HCT116 (cell line): ENCODE results near the gene GABBR2.

Experiments used
- CTCF ChIP-seq, 3 experiments: fragments of 200-600 bp in 1 of 3; sonication (generic) in 1 of 3; IDR thresholded peaks in 2 of 3; conservative IDR thresholded peaks in 1 of 3; 2 replicates each; pipeline ENCODE4 v1.5.1; 2012 to 2017; ENCODE audit warnings: low read depth in 2 of 3, low read length in 2 of 3, antibody characterized with exemption in 1 of 3, borderline replicate concordance in 1 of 3, control low read depth in 1 of 3, mild to moderate bottlenecking in 1 of 3, mixed read lengths in 1 of 3, mixed run types in 1 of 3, moderate library complexity in 1 of 3; ENCODE audit not compliant: insufficient read depth in 1 of 3
- JUND ChIP-seq: IDR thresholded peaks from 2 replicates; pipeline ENCODE4 v1.6.1; 2012
- POLR2AphosphoS5 ChIP-seq: IDR thresholded peaks from 2 replicates; pipeline ENCODE4 v1.6.1; 2011; ENCODE audit warnings: mild to moderate bottlenecking, low read depth, low read length, moderate library complexity
- YY1 ChIP-seq: IDR thresholded peaks from 2 replicates; pipeline ENCODE4 v1.6.1; 2011; ENCODE audit warnings: low read length, low read depth, moderate library complexity, mild to moderate bottlenecking; ENCODE audit not compliant: insufficient replicate concordance; ENCODE audit errors: extremely low read depth
- ZBTB33 ChIP-seq: IDR thresholded peaks from 2 replicates; pipeline ENCODE4 v1.6.1; 2011; ENCODE audit warnings: mild to moderate bottlenecking, low read length, moderate library complexity; ENCODE audit not compliant: insufficient replicate concordance; ENCODE audit errors: extremely low read depth
- TF ChIP-seq, protein P1 (sequence below): IDR thresholded peaks from 2 replicates; pipeline ENCODE4 v1.6.1; 2012
- TF ChIP-seq, protein P2 (sequence below): IDR thresholded peaks from 2 replicates; pipeline ENCODE4 v1.6.1; 2012; ENCODE audit warnings: low read depth

DNA sequence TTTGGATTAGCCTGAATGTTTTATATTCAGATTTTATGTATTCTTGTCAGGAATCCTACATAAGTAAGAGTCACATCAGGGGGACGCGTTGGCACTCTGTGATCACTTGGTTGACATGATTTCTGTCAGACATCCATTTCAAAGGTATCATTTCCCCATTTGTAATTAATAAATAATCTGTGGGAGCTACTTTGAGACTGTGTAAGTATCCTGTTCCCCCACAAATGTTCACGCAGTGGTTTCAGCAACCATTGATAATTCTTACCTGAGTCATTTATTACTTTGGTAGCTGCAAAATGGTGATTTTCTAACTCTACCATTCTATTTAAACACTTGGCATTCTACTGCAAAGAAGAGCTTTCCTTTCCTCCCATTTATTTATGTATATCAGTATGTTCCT, 396.4 kb downstream of the GABBR2 start:
- TF ChIP-seq, protein P1, sequence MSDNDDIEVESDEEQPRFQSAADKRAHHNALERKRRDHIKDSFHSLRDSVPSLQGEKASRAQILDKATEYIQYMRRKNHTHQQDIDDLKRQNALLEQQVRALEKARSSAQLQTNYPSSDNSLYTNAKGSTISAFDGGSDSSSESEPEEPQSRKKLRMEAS, result no peak
- no peak for TF ChIP-seq CTCF (IDR thresholded peaks at IDR 0.05 in 2 of 3, conservative IDR thresholded peaks at IDR 0.05 in 1 of 3; ENCODE audit: borderline replicate concordance in 1 of 3, insufficient read depth in 1 of 3, low read depth in 2 of 3, low read length in 2 of 3)
- TF ChIP-seq ZBTB33, result no peak
- TF ChIP-seq, protein P2, sequence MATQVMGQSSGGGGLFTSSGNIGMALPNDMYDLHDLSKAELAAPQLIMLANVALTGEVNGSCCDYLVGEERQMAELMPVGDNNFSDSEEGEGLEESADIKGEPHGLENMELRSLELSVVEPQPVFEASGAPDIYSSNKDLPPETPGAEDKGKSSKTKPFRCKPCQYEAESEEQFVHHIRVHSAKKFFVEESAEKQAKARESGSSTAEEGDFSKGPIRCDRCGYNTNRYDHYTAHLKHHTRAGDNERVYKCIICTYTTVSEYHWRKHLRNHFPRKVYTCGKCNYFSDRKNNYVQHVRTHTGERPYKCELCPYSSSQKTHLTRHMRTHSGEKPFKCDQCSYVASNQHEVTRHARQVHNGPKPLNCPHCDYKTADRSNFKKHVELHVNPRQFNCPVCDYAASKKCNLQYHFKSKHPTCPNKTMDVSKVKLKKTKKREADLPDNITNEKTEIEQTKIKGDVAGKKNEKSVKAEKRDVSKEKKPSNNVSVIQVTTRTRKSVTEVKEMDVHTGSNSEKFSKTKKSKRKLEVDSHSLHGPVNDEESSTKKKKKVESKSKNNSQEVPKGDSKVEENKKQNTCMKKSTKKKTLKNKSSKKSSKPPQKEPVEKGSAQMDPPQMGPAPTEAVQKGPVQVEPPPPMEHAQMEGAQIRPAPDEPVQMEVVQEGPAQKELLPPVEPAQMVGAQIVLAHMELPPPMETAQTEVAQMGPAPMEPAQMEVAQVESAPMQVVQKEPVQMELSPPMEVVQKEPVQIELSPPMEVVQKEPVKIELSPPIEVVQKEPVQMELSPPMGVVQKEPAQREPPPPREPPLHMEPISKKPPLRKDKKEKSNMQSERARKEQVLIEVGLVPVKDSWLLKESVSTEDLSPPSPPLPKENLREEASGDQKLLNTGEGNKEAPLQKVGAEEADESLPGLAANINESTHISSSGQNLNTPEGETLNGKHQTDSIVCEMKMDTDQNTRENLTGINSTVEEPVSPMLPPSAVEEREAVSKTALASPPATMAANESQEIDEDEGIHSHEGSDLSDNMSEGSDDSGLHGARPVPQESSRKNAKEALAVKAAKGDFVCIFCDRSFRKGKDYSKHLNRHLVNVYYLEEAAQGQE, result no peak
- TF ChIP-seq POLR2AphosphoS5, result no peak
- TF ChIP-seq YY1, result no peak
- no peak for TF ChIP-seq JUND
